Stimulated activated CD4-positive, alpha-beta T cell treated with anti-CD3 and anti-CD28 coated beads, TNF-alpha, amount 100 ng/mL, for 1 hour (primary cell): ENCODE data around the gene AP3M1.

ENCODE experiments used
- DNase-seq, 3 donors: peaks; one replicate each; pipeline ENCODE4 v3.0.0-alpha.2; 2020; ENCODE audit warnings: low read depth in 3 of 3, low spot score in 1 of 3

Gene AP3M1

DNA sequence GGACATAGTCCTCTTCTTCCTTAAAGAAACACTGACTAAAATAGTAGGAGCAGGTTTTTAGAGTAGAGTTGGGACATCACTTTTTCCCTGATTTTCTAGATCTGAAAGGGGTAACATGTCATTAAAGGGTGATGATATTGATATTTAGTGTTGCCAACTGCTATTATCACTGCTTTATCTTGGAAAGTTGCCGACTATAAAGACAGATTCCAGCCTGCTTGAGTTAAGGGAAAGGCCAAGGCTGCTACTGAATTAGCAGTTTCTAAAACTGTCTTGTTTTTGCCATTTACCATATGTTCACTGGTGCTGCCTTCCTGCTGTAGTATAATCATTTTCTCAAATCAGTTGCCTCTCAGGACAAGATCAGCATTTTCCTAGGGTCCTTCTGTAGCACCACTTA is 29.7 kb downstream of the AP3M1 start:
- DNase-seq: no peak

- DNase-seq: no peak
Measured at GRCh38 chr10:74118804-74119203, 31.8 kb downstream of the AP3M1 start.

DNA sequence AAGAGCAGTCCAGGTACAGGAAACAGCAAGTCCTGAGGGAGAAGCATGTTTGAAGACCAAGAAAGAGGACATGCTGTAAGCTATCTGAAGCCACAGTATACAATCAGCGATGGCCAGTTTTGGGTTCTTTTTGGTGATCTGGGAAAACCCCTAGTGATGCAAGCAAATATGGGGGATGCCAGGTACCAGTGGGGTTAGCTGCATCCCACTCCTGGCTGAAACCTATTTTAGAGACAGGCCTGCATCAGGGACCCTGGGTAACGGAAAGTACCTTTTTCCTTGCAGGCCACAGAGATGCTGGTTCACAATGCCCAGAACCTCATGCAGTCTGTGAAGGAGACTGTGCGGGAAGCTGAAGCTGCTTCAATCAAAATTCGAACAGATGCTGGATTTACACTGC is 32.9 kb downstream of the AP3M1 start:
- no peak for DNase-seq

DNA sequence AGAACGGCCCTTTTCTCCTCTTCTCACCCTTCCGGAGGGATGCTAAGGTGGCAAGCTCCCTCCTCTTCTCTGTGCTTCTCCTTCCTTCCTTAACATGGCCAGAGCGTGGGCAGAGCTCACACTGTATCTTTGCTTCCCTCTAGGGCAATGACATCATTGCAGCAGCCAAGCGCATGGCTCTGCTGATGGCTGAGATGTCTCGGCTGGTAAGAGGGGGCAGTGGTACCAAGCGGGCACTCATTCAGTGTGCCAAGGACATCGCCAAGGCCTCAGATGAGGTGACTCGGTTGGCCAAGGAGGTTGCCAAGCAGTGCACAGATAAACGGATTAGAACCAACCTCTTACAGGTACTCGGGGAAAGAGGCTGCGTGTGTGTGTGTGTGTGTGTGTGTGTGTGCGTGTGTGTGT is 36.6 kb downstream of the AP3M1 start:
- no peak for DNase-seq

DNA sequence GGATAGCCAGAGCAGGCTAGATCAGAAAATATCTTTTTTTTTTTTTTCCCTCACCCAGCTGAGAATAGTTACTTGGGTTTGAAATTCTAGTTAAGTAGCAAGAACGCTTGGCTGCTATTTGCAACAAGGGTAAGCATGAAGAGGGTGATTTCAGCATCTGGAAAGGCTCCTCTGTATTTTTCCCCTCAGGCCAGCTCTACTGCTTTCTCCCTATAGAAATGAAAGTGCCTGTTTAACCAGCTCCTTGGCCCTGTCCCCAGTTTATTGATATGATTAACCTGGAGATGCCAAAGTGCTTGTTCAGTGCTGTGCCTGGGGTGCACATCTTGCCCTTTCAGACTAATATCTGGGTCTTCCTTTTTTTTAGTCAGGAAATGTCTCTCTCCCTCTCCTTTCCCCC is 37.1 kb downstream of the AP3M1 start:
- DNase-seq: no peak

- DNase-seq: no peak
Measured at GRCh38 chr10:74111799-74112198, 38.8 kb downstream of the AP3M1 start.

DNA sequence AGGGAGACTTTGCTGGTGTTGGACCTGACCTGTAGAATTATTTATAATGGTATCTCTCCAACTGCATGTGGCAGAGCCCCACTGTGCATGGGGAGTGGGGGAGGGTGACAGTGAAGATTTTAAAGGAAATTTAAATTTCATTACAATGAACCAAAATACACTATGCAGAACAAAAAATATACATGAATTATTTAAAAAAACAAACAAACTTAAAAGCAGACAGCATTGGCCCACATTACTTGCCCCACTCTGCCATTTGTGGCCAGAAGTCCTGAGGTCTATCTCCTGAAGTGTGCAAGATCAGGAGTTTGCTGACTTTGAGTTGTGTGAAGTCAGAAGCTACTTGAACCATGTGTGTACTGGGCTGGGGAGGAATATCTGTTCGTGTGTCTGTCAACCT is 40.5 kb downstream of the AP3M1 start:
- DNase-seq: no peak

- no peak for DNase-seq
Measured at GRCh38 chr10:74109452-74109851, 41.2 kb downstream of the AP3M1 start.

- no peak for DNase-seq
Measured at GRCh38 chr10:74107391-74107790, 43.2 kb downstream of the AP3M1 start.

DNA sequence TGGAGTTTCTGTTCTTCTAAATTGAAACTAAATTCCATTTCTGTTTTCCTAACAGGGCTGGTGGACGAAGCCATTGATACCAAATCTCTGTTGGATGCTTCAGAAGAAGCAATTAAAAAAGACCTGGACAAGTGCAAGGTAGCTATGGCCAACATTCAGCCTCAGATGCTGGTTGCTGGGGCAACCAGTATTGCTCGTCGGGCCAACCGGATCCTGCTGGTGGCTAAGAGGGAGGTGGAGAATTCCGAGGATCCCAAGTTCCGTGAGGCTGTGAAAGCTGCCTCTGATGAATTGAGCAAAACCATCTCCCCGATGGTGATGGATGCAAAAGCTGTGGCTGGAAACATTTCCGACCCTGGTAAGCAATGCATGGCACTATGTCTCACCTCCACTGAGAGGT is 45.6 kb downstream of the AP3M1 start:
- DNase-seq: no peak

- no peak for DNase-seq
Measured at GRCh38 chr10:74104480-74104879, 46.1 kb downstream of the AP3M1 start.

- DNase-seq: no peak
Measured at GRCh38 chr10:74103560-74104258, 46.9 kb downstream of the AP3M1 start.

- DNase-seq: no peak
Measured at GRCh38 chr10:74099836-74100235, 50.8 kb downstream of the AP3M1 start.

DNA sequence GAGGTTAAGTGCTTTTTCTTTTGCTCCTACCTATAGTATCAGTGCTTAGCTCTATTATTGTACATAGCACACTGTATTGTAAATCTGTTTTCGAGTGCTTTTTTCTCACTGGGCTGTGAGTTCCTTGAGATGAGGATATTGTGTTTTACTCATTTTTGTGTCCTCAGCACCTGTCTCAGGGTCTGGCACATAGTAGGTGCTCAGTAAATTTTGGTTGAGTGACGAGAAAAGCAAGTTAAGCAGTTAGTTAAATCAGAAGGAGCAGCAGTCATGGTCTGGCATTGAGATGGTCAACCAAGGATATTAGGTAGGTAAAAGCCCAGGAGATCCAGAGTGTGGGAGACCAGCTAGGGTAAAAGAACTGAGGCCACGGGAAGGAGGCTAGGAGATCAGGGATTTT is 51.2 kb downstream of the AP3M1 start:
- DNase-seq: no peak

- DNase-seq: no peak
Measured at GRCh38 chr10:74097776-74098175, 52.9 kb downstream of the AP3M1 start.

DNA sequence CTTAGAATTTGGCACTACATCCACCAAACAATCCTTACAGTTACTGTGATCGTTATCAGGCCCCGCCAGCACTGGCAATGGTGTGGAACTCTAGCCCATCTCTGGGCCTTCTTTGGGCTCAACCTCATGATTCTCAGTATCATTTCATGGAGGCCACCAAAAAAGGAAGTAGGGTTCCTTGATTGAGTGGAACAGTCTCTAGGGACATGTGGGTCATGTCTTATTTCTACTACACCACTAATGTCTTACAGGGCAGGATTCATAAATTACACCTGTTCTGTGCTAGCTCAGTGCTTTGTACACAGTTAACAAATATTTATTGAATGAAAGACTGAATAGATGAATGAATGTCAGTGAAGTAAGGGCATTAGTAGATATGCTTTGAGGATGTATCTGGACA is 53.9 kb downstream of the AP3M1 start:
- no peak for DNase-seq

- DNase-seq: no peak
Measured at GRCh38 chr10:74094231-74094630, 56.4 kb downstream of the AP3M1 start.

- DNase-seq: no peak
Measured at GRCh38 chr10:74093530-74094164, 57.0 kb downstream of the AP3M1 start.

DNA sequence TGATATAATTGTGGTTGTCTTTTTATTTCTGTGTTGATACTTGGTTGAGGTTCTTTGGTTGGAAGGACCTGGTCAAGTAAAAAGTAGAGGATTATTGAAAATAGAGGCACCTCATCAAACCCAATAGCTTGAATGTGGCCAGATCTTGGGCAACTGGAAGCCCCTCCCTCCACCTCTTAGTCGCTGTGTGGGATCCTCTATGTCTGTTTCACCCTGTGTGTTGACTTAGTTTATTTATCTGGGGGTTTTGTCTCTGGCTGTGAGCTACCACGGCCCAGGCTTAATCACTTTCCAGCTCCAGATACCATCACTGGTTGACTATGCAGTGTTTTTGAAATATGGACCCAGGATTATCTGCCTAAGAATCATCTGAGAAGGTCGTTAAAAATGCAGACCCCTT is 58.3 kb downstream of the AP3M1 start:
- no peak for DNase-seq

DNA sequence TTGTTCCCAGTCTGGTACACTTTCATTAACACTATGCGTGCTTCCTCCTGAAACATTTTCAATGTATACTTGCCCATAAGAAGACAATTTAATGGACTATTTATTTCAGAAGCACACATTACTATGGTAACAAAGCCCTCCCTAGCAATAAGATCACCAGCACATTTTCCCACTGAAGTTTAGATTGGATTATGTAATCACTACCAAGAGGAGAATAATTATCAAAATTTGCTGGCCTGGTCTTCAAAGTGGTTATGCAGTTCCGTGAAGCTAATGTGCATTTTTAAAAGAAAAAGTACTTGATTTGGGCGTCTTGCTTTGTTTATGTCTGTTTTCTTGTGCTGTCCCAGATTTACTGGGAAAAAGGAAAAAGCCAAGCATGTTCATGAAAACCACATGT is 61.9 kb downstream of the AP3M1 start:
- no peak for DNase-seq

DNA sequence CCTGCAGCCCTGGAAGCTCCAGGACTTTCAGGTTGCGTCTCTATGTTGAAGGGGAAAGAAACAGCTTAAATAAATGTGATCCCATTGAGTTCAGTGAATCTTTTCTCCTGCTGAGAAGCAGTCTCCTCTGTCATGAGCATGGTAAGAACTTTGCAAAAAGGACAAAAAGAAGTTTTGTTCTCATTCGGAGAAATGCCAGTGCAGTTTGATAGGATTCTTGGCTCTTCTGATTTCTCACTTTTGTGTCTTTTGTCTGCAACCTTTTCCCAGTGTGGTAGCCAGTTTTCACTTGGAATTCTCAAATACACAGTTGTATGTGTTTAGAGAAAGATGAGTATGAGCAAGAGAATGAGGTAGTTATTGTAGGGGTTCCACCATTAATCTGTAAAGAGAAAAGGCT is 64.3 kb downstream of the AP3M1 start:
- no peak for DNase-seq

DNA sequence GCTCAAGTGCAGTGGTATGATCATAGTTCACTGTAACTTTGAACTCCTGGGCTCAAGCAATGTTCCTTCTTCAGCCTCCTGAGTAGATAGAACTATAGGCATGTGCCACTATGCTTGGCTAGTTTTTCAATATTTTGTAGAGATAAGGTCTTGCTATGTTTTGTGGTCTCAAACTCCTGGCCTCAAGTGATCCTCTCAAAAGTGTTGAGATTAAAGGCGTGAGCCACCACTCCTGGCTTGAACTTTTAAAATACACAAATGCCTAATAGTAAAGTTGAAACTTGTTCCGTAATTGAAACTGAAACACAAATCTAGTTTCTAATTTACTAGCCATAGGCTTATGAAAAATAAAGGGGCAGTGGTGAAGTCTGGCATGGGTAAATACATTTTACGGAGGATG is 65.7 kb downstream of the AP3M1 start:
- DNase-seq: no peak

DNA sequence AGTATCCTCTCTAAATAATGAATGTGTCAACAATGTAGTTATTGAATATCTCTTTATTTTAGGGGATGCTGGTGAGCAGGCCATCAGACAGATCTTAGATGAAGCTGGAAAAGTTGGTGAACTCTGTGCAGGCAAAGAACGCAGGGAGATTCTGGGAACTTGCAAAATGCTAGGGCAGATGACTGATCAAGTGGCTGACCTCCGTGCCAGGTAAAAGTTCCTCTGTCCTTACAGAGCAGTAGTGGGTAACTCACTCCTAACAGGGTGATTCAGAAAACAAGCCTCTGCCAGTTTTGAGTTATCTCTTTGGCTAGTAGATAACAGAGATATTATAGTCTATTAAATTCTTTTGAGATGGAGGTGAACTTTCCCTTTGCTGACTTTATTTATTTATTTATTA is 67.3 kb downstream of the AP3M1 start:
- DNase-seq: no peak
